NOMO-1 treated with dmso at 0.1 percent for 144 hours (cell line): Measurements from ENCODE around the gene IL1RL1.
A peak's percentile ranks its signal among the peaks of the same experiment; 100 is the strongest.
"Not testable (repeated sequence)": the region's sequence is repeated elsewhere in the genome, so short reads cannot be mapped to it uniquely, and the experiment has no call there.

Source experiments
- DNase-seq: peaks from one replicate; lab custom pipeline; 2025; ENCODE audit not compliant: unreplicated experiment; lab: John Stamatoyannopoulos, UW

IL1RL1 gene

GRCh38 chr2:102291319-102292075 is 19.9 kb upstream of the IL1RL1 start:
- DNase-seq = peak; percentile 67

- no peak for DNase-seq
Observed at GRCh38 chr2:102294802-102295489, 16.4 kb upstream of the IL1RL1 start.

GRCh38 chr2:102295566-102295965 is 15.8 kb upstream of the IL1RL1 start:
- no peak for DNase-seq

- DNase-seq = no peak
Observed at GRCh38 chr2:102296449-102296848, 14.9 kb upstream of the IL1RL1 start.

- DNase-seq = no peak
Observed at GRCh38 chr2:102297891-102298290, 13.5 kb upstream of the IL1RL1 start.

GRCh38 chr2:102301867-102302362 is 9.4 kb upstream of the IL1RL1 start:
- DNase-seq = peak; percentile 66

- DNase-seq = no peak
Observed at GRCh38 chr2:102302458-102302857, 8.9 kb upstream of the IL1RL1 start.

GRCh38 chr2:102303589-102303988 is 7.8 kb upstream of the IL1RL1 start:
- no peak for DNase-seq

GRCh38 chr2:102304268-102304667 is 7.1 kb upstream of the IL1RL1 start:
- no peak for DNase-seq

GRCh38 chr2:102304711-102305611 is 6.4 kb upstream of the IL1RL1 start:
- no peak for DNase-seq

- DNase-seq = no peak
Observed at GRCh38 chr2:102306125-102306524, 5.2 kb upstream of the IL1RL1 start.

- DNase-seq = no peak
Observed at GRCh38 chr2:102313025-102313424, 1.7 kb downstream of the IL1RL1 start.

- no peak for DNase-seq
Observed at GRCh38 chr2:102313471-102313870, 2.1 kb downstream of the IL1RL1 start.

- DNase-seq = no peak
Observed at GRCh38 chr2:102313950-102314349, 2.6 kb downstream of the IL1RL1 start.

GRCh38 chr2:102315921-102316320 is 4.6 kb downstream of the IL1RL1 start:
- no peak for DNase-seq

GRCh38 chr2:102317715-102318114 is 6.4 kb downstream of the IL1RL1 start:
- no peak for DNase-seq

GRCh38 chr2:102318437-102318836 is 7.1 kb downstream of the IL1RL1 start:
- DNase-seq = no peak

GRCh38 chr2:102321941-102322719 is 10.8 kb downstream of the IL1RL1 start:
- no peak for DNase-seq

- not testable (repeated sequence) for DNase-seq
Observed at GRCh38 chr2:102324914-102325313, 13.6 kb downstream of the IL1RL1 start.

- no peak for DNase-seq
Observed at GRCh38 chr2:102331311-102331980, 20.1 kb downstream of the IL1RL1 start.
